Measurements from ENCODE around the gene SPON2.

Gene SPON2

DNA sequence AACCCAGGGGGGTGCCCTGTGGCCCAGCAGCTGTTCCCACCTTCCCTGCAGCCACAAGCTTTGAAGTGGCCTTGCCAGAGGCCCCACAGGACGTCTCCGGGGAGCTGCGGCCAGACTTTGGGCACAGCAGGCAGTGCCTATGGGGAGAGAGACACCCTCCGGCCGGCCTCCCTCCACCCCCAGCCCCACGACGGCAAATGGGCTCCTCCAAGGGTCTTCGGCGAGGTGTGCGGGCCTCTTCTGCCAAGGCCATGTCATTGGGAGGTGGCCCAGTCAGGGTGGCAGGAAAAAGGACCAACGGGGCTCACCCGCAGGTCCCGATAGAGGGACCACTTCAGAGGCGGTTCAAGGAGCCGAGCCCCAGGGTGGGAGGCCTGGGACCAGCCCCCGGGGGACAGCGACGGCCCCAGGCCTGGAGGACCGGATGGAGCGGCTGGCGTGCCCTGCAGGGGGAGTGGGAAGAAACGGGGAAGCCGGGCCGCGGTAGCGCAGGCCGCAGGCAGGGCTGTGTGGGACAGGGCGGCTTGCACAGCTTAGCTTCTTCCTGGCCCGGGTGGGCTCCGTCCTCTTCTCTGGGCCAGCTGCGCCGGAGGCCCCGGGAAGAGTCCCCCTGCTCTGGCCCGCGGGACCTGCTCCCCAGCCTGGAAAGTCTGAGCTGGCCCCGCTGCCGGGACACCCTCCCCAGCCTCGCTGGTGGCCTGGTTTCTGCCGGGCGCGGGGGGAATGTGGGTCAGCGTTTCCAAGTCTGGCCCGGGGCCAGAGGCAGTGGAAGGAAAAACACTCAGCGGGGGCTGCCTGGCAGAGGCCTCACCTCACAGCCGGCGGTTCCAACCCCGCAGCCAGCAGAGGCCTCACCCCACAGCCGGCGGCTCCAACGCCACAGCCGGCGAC is 21.9 kb upstream of the SPON2 start:
- DNase-seq, result peak; percentile 27

DNA sequence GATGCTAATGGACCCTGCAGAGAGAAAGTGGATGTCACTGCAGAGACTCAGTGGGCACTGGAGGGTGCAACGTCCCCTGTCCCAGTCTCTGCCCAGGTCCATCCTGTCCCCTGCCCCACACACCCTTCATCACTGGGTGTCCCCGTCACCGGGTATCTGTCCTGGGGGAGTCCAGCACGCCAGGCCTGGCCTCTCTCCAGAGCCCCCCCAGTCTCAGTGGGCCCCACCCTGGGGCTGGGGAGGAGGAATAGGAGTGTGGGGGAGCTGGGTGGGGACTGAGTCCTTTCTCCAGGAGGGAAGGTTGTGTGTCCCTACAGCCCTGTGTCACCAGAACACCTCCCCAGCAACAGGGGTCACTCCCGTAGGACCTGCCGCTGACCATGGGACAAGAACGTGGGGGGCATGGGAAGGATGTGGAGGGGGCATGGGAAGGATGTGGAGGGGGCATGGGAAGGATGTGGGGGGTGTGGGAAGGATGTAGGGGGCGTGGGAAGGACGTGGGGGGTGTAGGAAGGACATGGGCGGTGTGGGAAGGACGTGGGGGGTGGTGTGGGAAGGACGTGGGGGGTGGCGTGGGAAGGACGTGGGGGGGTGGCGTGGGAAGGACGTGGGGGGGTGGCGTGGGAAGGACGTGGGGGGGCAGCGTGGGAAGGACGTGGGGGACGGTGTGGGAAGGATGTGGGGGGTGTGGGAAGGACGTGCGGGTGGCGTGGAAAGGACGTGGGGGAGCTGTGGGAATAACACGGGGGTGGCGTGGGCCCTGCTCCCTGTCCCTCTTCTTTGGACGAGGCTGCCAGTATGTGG is 21.0 kb upstream of the SPON2 start:
- peak; percentile 39 for DNase-seq

DNA sequence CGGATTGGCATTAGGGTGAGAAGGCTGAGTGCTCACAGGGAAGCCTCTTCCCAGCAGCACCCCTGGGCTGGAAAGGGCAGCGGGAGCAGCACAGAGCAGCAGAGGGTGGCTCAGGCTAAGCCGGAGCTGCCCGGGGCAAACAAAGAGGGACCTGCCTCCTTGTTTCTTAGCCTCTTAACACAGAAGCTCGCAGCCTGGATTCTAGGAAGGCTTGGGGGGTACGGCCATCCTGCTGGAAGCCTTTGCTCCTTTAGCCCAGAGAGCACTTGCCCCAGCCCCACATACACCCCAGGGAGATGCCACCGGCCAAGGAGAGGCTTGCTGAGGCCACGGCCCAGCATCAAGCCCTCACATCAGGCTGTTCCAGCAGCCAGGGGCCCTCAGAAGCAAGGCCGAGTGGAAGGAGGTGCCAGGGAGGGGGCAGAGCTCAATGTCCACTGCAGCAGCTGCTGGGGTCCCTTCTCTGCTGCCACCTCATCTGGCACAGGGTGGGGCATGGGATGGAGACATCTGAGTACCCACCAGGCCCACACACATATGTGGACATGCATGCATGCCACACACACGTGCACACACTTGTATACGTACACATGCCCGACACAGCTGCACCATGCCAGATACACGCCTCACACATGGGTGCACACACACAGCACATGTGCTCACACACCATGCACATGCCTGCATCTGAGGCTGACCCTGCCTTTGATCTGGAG is 20.3 kb upstream of the SPON2 start:
- DNase-seq, result peak; percentile 57

DNA sequence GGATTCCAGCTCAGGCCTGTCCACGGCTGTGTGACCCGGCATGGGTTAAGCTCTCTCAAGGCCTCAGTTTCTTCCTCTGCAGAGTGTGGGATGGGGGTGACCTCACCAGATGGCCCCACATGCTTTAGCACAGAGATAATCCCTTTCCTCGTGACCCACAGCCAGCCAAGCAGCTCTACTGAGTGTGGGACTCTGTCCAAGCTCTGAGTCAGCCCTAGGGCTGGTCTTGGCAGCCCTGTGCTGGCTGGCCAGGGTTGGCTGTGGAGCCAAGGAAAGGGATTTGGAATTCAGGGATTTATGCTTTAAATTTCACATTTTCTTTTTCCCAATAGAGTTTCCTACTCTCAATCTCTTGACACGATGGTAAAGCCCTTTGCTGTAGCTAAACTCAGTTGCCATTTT is 19.7 kb upstream of the SPON2 start:
- DNase-seq, result peak; percentile 84

DNA sequence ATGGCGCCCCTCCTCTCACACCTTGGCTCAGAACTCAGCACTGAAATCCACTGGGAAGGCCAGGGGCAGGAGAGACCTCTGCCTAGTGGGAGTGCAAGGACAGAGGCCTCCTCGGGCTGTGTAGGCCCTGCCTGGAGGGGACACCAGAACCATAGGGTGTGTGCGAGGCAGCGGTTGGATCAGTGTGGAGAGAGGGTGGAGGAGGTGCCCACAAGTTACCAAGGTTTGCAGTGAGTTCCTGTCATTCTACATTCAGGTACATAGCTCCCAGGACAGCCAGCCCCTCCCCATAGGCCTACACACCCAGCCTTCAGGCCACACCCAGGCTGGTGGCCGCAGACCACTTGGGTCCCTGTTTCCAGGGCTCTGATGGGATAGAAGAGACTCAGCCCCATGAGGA is 19.2 kb upstream of the SPON2 start:
- no peak for DNase-seq

DNA sequence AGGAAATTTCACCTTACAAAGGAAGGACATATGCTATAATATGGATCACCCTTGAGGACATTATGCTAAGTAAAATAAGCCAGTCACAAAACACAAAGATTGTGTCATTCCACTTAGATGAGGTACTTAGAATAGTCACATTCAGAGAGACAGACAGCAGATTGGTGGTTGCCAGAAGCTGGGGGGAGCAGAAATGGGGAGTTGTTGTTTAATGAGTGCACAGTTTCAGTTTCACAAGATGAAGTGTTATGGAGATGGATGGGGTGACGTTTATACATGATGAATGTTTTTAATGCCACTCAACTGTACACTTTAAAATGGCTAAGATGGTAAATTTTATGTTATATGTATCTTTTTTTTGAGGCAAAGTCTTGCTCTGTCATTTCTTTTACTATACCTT is 14.8 kb upstream of the SPON2 start:
- no peak for DNase-seq

DNA sequence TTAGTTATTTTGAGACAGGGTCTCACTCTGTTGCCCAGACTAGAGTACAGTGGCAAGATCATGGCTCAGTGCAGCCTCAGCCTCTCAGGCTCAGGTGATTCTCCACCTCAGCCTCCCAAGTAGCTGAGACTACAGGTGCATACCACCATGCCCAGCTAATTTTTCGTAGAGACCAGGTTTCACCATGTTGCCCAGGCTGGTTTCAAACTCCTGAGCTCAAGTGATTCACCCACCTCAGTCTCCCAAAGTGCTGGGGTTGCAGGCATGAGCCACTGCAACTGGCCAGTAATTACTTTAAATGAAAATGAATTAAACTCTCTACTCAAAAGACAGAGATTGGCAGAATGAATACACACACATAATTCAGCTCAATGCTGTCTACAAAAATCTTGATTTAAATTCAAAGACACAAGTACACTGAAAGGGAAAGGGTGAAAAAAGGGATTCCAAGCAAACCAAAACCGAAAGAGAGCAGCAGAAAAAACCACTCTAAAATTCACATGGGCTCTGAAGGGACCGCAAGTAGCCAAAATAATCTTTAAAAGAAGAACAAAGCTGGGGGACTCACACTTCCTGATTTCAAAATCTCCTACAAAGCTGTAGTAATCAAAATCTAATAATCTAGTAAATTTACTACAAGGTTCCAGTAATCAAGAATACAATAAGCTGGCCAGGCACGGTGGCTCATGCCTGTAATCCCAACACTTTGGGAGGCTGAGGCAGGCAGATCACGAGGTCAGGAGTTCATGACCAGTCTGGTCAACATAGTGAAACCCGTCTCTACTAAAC is 11.8 kb upstream of the SPON2 start:
- no peak for DNase-seq

DNA sequence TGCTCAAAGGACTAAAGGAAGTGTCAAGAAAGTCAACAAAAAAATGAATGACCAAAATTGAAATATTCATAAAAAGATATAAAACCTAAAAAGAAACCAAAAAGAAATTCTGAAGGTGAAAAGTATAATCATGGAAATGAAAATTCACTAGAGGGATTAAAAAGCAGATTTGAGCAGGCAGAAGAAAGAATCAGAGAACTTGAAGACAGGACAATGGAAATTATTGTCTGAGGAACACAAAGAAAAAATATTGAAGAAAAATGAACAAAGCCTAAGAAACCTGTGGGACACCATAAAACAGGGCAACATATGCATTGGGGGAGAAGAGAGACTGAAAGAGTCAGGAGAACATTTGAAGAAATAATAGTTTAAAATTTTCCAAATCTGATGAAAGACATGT is 9.9 kb upstream of the SPON2 start:
- no peak for DNase-seq

DNA sequence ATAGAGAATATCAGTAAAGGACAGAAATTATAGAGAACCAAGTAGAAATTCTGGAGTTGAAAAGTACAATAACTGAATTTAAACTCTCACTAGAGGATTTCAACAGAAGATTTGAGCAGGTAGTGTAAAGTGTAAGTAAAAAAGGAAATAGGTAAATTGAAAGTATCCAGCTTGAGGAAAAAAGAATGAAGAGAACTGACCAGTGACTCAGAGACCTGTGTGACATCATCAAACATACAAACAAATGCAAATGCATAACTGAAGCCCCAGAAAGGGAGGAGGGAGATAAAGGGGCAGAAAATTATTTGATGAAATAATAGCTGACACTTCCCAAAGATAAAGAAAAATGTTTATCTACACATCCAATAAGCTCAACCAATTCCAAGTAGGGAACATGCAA is 8.3 kb upstream of the SPON2 start:
- DNase-seq, result no peak

DNA sequence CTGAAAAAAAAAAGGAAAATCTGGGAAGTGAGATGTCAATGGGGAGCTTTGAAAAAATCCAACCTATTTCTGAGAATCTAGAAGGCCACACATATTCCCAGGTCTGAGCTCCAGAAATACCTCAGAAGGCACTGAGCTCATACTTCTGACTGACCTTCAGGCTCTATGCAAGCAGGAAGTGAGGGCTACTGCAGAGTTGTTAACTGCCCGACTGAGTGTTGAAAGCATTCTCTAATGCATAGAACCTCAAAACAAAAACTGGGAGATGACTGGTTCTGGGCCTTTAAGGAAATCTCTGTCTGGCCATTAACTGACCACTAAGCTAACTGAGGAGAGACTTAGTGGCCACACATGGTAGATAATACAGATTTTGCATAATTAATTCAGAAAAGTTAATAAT is 7.6 kb upstream of the SPON2 start:
- no peak for DNase-seq

DNA sequence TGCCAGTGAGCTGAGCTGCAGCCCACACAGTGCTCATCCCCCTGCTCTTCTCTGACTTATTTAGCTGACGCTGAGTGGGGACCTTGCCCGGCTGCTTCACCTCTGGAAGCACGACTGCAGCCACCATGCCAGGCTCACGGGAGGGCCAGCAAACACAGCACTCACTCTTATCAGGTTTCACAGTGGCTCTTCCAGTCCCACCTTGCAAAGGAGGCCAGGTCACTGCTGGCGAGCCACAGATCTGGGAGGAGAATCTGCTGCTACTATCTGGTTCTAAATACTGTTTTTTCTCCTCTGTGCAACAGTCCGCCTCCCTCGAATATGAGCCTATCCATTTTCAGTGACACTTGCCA is 6.7 kb upstream of the SPON2 start:
- no peak for DNase-seq

DNA sequence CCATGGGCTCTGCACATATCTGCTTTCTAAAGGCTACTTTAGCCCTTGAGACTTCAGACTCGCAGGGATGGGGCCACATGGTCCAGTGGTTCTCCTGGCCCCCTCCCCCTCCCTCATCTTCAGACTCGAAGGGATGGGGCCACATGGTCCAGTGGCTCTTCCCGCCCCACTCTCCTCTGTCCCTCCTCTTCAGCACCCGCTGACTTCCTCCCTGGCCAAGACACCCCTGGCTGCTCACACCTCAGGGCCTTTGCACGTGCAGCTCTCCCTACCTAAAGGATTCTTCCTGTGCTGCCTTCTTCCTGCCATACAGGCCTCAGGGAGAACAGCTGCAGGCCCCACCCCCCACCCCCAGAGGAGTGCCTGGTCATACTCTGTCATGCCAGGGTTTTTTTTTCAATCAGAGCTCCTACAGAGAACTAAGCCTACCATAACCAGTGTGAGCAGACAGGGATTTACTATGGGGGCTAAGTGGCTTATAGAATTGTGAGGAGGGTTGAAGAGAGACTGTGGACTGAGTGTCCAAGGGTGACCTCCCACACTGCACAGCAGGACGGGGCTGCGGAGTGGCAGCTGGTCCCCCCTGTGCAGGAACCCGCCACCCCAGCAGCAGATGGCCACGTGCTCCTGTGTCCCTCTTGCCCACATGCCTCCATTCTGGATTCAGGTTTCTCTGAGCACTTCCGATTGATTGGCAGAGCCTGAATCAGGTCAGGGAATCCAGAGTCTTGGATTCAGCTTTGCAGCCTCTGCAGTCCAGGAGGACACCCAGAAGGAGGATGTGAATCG is 6.1 kb upstream of the SPON2 start:
- no peak for DNase-seq

DNA sequence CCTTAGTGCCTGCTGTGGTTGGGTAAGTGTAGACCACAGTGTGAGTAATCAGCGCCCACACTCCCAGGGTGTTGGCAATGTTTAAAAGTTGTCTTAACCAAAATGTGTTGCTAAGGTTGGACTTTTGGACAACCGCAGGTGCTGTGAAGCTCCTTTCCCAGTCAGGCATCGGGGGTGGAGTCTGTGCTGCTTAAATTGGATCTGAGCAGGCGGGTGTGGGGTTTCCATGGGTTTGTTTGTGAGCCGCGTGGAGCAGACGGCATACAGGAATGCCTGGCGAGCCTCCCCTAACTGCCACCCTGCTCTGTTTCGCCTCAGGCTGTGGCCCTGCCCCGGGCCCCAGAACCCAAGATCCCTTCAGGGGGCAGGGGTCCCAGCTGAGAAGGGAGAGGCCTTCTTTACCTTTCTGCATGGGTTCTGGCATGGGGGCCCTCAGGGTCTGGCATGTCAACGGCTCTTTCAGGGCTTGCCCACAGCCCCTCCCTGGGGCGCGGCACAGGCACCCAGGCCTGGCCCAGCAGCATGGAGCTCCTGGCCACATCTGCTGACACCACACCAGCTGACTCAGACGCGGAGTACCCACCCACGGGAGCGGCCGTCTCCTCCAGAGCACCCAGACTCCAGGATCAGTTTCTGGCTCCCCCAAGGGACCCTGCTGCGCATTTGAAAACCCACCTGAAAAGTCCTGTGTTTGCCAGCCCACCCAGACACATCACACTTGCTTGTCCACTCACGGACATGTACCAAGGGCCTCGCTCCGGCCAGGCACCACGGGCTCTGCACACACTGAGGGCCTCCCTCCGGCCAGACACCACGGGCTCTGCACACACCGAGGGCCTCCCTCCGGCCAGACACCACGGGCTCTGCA is 5.1 kb upstream of the SPON2 start:
- DNase-seq, result no peak

DNA sequence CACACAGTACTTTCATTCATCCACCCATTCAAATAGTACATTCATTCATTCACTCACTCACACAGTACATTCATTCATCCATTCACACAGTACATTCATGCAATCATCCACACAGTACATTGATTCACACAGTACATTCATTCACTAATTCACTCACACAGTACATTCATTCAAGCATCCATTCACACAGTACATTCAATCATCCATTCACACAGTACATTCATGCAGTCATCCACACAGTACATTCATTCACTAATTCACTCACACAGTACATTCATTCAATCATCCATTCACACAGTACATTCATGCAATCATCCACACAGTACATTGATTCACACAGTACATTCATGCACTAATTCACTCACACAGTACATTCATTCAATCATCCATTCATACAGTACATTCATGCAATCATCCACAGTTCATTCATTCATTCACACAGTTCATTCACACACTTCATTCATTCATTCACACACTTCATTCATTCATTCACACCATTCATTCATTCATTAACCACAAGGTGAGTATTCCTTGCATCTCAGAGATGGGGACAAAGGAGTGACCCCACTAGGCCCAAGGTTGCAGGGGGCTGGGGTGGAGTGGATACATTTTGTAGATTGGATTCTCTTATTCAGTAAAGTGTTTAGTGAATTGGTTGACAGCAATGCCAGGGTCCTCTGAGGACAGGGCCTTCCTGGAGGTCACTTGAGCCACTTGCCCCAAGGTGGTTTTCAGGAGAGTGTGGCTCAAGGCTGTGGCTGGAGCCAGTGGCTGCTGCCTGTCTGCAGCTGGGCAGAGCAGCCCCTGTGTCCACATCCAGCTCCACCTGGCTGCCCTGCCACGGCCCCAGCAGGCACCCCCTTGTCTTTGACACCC is 4.3 kb upstream of the SPON2 start:
- no peak for DNase-seq

DNA sequence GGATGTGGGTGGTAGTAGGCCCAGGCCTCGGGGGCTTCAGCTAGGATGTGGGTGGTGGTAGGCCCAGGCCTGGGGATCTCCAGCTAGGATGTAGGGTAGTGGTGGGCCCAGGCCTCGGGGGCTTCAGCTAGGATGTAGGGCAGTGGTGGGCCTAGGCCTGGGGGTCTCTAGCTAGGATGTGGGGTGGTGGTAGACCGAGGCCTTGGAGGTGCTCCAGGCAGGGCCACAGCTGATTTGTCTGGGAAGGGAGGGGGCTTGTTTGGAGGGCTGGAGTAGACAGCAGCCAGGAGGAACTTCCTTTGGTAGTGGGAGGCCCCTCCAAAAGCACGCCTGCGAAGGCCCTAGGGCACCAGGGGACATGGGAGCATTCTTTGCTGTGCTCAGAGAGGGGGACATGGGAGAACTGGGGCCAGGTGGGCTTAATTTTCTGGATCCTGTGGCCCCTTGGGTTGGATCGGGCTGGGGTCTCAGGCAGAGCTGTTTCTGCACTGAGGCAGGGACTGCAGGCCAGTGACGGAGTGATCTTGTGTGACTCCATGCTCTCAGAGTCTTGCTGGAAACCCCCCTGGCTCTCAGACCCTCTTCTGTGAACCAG is 3.3 kb upstream of the SPON2 start:
- no peak for DNase-seq

DNA sequence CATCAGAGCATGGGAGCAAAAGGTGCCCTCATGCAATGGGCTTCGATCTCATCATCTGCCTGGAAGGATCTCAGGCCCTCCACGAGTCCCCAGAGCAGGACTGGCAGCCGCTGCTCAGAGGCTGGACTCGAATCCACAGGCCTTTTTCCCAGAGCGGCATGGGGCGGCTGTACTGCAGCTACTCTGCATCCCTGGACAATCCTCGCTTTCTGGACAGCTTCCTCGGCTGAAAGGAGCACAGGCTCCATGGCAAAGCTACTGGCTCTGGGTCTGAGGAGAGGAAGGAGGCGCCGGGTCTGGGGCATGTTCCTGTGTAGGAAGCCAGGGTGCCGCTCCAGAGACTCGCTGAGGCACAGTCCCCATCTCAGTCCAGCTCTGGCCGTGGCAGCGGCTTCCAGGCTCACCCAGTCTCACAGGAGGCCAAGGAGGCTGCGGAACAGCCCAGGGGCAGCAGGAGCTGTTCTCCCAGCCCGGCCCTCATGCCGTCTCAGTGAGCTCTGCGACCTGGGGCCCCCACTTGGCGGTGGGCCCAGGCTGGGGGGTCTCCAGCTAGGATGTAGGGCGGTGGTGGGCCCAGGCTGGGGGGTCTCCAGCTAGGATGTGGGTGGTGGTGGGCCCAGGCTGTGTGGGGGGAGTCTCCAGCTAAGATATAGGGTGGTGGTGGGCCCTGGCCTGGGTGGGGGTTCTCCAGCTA is 2.7 kb upstream of the SPON2 start:
- DNase-seq, result no peak

DNA sequence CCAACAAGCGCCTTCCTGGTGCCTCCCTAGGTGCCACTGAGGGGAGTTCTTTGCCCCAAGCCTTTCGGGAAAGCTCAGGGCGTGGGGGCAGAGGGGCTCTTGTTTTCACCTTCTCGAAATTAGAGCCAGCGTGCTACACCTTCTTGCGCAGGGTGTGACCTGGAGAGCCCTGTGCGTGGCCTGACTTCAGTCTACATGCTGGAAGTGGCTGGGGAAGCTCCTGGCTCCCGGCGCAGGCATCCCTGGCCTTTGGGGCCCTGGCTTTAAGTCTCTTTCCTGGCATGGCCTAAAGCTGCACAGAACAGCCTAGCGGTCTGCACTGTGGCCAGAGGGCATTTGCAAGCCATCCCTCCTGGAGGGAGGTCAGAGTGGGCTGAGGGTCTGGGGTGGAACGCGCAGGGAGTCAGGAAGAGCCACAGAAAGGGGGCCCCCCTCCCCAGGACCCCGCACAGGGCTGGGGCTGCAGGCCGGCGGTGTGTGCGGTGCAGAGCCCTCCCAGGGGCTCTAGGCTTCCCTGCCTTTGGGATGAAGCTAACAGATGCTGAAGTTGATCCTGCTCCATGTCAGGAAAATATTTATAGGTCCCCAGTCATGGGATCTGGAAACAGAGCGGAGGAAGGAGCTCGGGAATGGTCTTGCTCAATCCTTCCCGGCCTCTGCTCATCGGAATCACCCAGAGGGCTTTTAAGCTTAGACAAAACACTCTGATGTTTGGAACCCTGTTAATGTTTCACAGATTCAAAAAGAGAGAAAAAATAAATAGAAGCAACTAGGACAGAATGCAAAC is 781 bp upstream of the SPON2 start:
- DNase-seq, result no peak

All from 8988T (cell line).